IPS DF 19.7 (cell line): ENCODE results near the gene PIM1.

Source experiments
- DNase-seq: peaks from one replicate; pipeline ENCODE4 v3.0.0-alpha.2; 2013; ENCODE audit warnings: low read depth, low spot score

Gene PIM1

DNA sequence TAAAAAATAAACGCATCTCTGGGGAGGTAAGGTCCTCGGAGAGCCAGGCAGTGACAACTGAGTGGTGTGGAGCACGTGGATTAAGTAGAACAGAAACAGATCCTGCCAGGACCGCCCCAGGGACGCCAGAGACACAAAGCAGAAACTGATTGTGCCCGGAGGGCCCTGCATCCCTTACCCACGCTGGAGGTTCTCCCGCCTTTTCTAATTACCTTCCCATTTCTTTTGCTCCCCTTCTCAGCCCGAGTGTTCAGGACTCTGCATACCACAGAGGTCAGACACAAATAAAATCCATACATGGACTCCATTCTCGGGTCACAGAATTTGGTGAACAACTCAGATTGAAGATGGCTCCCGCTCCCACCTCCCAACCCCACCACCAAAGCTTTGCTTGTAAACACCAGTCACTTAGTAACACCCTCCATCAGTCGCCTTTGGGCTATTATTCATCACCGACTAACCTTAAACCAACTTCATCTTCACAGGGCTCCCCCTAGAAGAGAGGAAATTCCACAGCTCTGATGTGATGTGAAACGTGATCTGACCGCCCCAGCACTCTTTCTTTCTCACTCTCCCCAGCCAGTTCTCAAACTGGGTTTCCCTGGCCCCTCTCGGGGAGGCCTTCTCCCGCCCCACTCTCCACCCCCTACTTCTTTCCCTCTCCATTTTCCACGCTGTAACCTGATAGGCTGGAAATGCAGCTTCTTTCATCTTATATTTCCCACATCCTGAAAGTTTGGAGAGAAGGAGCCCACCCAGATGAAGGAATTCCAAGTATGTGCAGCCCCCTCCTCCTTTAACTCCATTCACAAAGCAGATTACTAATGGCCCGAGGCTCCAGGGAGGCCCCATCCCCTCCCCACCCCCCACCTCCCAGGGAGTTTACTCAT is 32.5 kb upstream of the PIM1 start:
- peak; percentile 99 for DNase-seq

DNA sequence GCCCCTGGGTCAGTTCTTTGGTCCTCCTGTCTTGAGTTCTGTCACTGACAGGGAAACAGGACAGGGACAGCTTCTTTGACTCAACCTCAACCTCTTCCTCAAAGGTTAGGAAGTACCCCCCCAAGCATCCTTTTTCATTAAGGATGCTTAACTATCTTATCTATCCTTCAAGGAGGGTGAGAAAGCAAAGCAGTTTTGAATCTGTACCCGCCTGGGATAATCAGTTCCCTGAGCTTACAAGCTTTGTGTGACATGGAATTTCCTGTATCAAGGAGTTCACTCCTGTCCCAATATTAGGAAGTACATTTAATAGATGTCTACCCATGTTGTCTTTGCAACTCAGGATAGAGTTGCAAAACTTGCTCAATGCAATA is 31.1 kb upstream of the PIM1 start:
- DNase-seq, result no peak

GRCh38 chr6:37139230-37139962 is 30.6 kb upstream of the PIM1 start:
- no peak for DNase-seq

GRCh38 chr6:37140145-37140544 is 29.8 kb upstream of the PIM1 start:
- DNase-seq, result no peak

DNA sequence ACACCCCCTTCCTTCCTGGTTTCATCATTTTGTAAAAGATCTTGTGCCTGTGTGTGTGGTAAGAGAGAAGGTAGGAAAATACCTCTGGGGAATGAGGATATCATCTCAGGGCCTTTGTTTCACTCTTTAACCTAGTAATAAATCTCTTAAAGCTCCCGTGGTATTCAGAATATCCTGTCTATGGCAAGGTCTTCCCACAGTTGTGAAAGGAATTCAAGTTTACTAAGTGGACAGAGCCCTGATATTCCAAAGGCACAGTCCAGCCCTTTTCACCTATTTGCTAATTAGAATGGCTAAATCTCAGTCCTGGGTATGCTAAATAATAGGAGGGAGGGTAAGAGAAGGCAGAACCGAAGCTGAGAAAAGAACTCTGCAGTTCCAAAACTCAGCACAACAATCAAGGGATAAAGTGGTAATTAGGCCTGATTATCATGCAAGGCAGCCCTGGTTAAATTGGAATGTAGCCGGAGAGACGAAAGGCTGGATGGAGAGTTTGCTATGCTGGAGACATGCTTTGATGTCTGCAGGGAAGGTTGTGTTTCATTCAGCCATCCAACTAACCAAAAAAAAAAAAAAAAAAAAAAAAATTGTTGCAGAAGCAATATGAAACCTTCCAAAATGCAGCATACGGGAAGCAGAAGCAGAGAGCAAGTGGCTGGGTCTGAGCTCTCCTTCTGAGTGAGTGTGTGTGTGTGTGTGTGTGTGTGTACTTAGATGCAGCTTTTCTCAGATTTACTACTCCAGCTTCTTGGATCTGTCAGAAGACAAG is 28.5 kb upstream of the PIM1 start:
- DNase-seq, result peak; percentile 99

GRCh38 chr6:37142050-37142614 is 27.8 kb upstream of the PIM1 start:
- DNase-seq, result no peak

- DNase-seq, result no peak
These were observed 26.4 kb upstream of the PIM1 start for GRCh38 chr6:37143585-37143984.

- no peak for DNase-seq
These were observed 24.5 kb upstream of the PIM1 start for GRCh38 chr6:37145443-37145842.

DNA sequence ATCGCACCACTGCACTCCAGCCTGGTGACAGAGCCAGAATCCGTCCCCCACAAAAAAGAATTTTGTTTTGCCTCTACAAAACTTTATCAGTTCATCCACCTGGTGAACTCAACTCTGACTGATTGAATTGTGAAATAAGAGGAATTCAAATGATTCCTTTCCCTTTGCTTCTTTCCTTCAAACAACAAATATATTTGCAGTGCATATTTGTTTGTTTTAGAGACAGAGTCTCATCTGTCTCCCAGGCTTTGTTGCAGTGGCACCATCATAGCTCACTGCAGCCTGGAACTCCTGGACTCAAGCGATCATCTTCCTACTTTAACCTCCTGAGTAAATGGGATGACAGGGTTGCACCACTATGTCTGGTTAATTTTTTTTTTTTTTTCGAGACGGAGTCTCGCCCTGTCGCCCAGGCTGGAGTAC is 23.2 kb upstream of the PIM1 start:
- no peak for DNase-seq

DNA sequence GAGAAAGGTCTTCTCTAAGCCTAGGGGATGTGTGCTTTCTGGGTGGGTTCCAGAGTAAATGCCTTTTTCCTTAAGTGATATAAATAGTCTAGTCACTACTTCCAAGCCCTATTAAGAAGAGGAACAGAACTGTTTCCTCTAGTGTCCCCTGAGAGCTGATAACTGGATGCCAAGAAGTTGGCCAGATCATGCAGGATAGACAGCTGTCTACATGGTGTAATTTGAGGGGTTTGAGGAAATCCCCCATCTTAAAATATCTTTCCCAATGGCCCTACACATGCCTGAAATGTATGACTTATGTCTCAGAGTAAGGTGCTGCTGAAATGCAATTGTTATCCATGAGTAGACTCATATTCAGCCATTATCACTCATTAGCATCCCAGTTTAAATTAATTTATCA is 20.2 kb upstream of the PIM1 start:
- no peak for DNase-seq

DNA sequence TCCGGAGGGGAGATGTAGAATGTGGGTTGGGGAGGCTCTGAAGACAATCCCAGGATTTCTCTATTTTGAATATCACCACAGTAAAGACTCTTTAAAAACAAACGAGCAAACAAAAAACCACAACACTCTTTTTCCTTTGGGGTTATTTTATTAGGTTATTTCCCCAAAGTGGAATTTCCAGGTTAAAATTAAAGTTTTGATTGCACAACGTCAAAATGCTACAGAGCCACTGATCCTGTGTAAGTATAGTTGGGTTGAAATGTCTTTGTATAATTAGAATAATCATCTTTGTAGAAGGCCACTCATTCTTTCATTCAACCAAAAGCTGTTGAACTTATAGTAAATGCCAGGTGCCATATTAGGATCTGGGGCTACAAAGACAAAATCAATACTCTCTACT is 19.6 kb upstream of the PIM1 start:
- DNase-seq, result no peak

DNA sequence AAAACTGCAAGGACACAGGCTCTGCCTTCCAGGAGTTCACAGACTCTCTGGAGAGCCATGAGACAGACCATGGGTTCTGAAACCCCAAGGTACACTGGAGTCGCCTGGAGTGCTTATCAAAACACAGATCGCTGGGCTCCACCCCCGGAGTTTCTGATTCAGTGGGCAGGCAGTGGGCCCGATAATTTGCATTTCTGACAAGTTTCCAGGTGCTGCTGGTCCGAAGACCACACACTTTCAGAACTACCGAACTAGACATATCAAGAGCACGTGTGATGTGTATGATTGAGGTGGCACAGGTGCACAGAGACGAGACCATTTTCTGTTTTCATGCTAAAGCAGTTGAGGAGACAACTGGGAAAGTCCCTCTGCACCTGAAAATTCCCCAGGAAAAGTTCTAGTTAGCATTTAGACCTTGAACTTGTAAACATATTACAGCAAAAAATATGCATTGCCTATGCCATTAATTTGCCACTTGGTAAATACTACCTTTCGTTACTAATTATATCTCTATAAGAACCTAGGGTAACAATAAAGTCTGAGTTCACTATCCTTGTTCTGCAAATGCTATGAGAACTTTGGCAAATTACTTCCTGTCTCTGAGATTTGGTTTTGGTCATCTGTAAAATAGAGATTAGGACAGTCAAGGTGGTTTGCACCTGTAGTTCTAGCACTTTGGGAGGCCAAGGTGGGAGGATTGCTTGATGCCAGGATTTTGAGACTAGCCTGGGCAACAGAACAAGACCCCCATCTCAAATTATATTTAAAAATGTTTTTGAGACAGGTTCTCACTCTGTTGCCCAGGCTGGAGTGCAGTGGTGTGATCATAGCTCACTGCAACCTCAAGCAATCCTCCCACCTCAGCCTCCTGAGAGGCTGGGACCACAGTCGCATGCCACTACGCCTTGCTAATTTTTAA is 14.3 kb upstream of the PIM1 start:
- no peak for DNase-seq

DNA sequence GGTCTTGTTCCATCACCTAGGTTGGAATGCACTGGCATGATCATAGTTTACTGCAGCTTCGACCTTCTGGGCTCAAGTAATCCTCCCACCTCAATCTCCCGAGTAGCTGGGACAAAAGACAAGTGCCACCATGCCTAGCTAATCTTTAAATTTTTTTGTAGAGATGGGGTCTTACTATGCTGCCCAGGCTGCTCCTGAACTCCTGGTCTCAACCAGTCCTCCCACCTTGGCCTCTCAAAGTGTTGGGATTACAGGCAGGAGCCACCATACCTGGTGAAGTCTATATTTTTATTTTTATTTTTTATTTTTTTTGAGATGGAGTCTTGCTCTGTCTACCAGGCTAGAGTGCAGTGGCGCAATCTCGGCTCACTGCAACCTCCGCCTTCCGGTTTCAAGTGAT is 11.4 kb upstream of the PIM1 start:
- no peak for DNase-seq

GRCh38 chr6:37160922-37161778 is 8.8 kb upstream of the PIM1 start:
- no peak for DNase-seq

DNA sequence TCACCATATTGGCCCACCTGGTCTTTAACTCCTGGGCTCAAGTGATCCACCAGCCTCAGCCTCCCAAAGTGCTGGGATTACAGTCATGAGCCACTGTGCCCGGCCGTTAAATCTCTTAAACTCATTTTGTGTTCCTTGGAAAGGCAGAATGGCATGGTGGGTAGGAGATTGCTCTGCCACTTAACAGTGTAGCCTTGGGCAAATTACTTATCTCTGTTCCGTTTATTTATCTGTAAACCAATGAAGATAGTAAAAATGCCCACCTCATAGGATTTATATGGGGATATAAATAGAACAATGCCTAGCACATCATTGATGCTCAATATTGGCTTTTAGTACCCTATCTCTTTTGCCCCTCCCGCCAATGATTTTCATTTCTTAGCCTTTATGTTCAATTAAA is 7.2 kb upstream of the PIM1 start:
- no peak for DNase-seq

DNA sequence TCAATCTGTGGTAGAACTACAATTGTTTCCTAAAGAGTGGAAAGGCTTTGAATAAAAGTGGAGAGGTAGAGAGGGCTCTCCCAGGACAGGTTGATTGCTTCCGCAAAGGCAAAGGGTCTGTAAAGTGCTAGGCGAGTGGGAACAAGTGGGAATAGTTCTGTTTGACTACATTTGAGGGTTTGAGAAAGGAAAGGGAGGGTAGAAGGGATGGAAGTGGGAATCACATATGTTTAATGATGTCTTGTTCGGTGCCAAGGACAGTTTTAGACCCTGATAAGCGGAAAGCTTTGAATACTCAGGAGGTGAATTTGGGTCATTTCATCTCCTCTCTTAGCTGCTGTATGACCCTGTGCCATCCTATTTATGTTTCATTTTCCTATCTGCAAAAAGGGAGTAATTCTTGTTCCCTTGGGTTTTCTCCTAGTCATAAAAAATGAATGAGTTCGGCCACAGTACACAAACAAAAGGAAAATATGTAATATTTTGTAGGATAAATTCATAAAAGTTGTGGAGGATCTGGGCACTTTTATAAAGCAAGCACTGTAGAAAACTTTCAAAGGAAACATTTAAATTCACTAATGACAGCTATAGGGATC is 1.7 kb upstream of the PIM1 start:
- DNase-seq, result no peak

DNA sequence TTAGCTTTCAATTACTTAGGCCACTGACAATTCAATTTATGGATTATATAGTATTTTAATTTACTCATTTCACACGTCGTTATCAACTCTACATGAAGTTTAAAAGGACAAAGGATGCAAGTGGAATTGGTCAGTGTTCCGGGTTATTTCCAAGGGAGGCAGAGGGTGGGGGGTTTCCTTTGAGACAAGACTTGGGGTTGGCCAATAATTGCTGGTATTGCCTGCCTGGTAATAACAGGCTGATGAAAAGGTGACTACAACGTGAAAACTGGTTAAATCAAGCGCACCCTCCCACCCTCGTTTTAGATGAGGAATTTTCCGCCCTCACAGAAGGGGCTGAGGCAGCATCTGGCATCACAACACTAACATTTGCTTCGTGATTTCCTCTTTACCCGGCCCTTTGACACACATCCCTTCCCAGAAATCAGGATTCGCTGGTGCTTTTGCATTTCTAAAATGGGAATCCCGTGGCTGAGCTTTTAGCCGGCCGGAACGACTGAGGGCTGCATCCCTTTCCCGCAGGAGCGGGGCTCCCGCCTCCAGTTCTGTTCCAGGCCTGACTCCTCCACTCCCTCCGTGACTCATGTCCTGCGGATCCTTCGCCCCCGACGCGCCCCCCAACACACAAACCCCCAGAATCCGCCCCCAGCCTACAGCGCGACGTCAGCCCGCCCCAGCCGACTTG is 999 bp upstream of the PIM1 start:
- DNase-seq, result no peak

- DNase-seq, result no peak
These were observed 585 bp downstream of the PIM1 start for GRCh38 chr6:37170273-37171200.
